Measurements from ENCODE around the gene FBXL14. TPM values are rescaled to one million over a fixed set of nuclear protein-coding genes. Genes with fewer than 3 reads are reported as not detected.

FBXL14 gene
- total and polyA plus RNA-seq, 2 experiments from 2014 or later: 1.9 to 9.3 TPM

GRCh38 chr12:1552911-1553491 is 41.4 kb downstream of the FBXL14 start:
- Histone ChIP-seq H3K27me3 (replicated peaks; ENCODE audit: insufficient read depth) (no peaks in the 10 kb centered on the region), H4K20me1 (ENCODE audit: insufficient read depth) (peaks cover 45% of the 10 kb centered on the region), H3F3A (ENCODE audit: insufficient read depth) (peaks cover 55% of the 10 kb centered on the region), H2AFZ (no peak overlapping the region), H3K4me2 (ENCODE audit: unreplicated experiment) (peak overlapping the region; percentile 5), H3K9me3 (ENCODE audit: low read depth) (no peaks in the 10 kb centered on the region), H3K9ac (peak overlapping the region; percentile 19; the same call in 1 of the 2 replicates), H3K9me2 (ENCODE audit: insufficient read depth) (no peaks in the 10 kb centered on the region), H3K4me1 (ENCODE audit: insufficient read depth) (peaks cover 23% of the 10 kb centered on the region), H3K36me3 (ENCODE audit: low read depth) (0 out of 2 replicates have a peak, but pooled peaks cover under 1% of the 10 kb centered on the region), H3K79me2 (ENCODE audit: insufficient read depth) (peaks cover 100% of the 10 kb centered on the region), H3K4me3 (no peak overlapping the region; the same call in 1 of the 2 replicates), H3K27ac (peak overlapping the region; percentile 54)
- in situ Hi-C loops (cut with MboI): no loop called here
- no peak for TF ChIP-seq EZH2phosphoT487 (IDR thresholded peaks at IDR 0.05; ENCODE audit: insufficient read depth, low read depth)
- no peak for TF ChIP-seq EZH2 (IDR thresholded peaks at IDR 0.05; ENCODE audit: insufficient read depth, poor library complexity, severe bottlenecking)
- DNase-seq: peak; percentile 60
- WGBS, 2 experiments (ENCODE audit: low coverage in 1 of 2, low lambda C conversion rate in 2 of 2, missing lambda C conversion rate in 2 of 2): 38 to 42% methylated on average over 12 of the region's 12 CpGs

GRCh38 chr12:1552171-1552570 is 42.2 kb downstream of the FBXL14 start:
- H3K36me3 ChIP-seq (ENCODE audit: low read depth): peaks cover 6% of the 10 kb centered on the region; the same call in 1 of the 2 replicates
- no peak overlapping the region for H3K9ac ChIP-seq
- no peak overlapping the region for H2AFZ ChIP-seq
- no peaks in the 10 kb centered on the region for H3K27me3 ChIP-seq (replicated peaks; ENCODE audit: insufficient read depth)
- 65 to 70% methylated on average over 2 of the region's 2 CpGs for whole genome bisulfite sequencing, 2 experiments (ENCODE audit: low coverage in 1 of 2, low lambda C conversion rate in 2 of 2, missing lambda C conversion rate in 2 of 2)
- H3K4me1 ChIP-seq (ENCODE audit: insufficient read depth): peaks cover 23% of the 10 kb centered on the region
- in situ Hi-C loops (cut with MboI): no loop called here
- no peak overlapping the region for H3K4me3 ChIP-seq
- no peaks in the 10 kb centered on the region for H3K9me3 ChIP-seq (ENCODE audit: low read depth)
- peaks cover 100% of the 10 kb centered on the region for H3K79me2 ChIP-seq (ENCODE audit: insufficient read depth)
- H4K20me1 ChIP-seq (ENCODE audit: insufficient read depth): peaks cover 53% of the 10 kb centered on the region
- peak overlapping the region; percentile 4 for H3K4me2 ChIP-seq (ENCODE audit: unreplicated experiment)
- peak; percentile 47 for DNase-seq
- peaks cover 59% of the 10 kb centered on the region for H3F3A ChIP-seq (ENCODE audit: insufficient read depth)
- peak overlapping the region; percentile 54 for H3K27ac ChIP-seq
- no peak for TF ChIP-seq EZH2 (IDR thresholded peaks at IDR 0.05; ENCODE audit: insufficient read depth, poor library complexity, severe bottlenecking)
- no peak for TF ChIP-seq EZH2phosphoT487 (IDR thresholded peaks at IDR 0.05; ENCODE audit: insufficient read depth, low read depth)
- no peaks in the 10 kb centered on the region for H3K9me2 ChIP-seq (ENCODE audit: insufficient read depth)

GRCh38 chr12:1551496-1551895 is 42.9 kb downstream of the FBXL14 start:
- 85 to 89% methylated on average over 6 of the region's 6 CpGs for WGBS, 2 experiments (ENCODE audit: low coverage in 1 of 2, low lambda C conversion rate in 2 of 2, missing lambda C conversion rate in 2 of 2)
- Histone ChIP-seq H3K79me2 (ENCODE audit: insufficient read depth) (peaks cover 100% of the 10 kb centered on the region), H3K27me3 (replicated peaks; ENCODE audit: insufficient read depth) (no peaks in the 10 kb centered on the region), H3K9me2 (ENCODE audit: insufficient read depth) (no peaks in the 10 kb centered on the region), H3K4me2 (ENCODE audit: unreplicated experiment) (no peak overlapping the region), H3K9ac (no peak overlapping the region), H3K4me1 (ENCODE audit: insufficient read depth) (peaks cover 23% of the 10 kb centered on the region), H4K20me1 (ENCODE audit: insufficient read depth) (peaks cover 49% of the 10 kb centered on the region), H3K36me3 (ENCODE audit: low read depth) (peaks cover 6% of the 10 kb centered on the region; the same call in 1 of the 2 replicates), H3K4me3 (no peak overlapping the region), H3F3A (ENCODE audit: insufficient read depth) (peaks cover 52% of the 10 kb centered on the region), H2AFZ (no peak overlapping the region), H3K27ac (peak overlapping the region; percentile 14; the same call in 1 of the 2 replicates), H3K9me3 (ENCODE audit: low read depth) (no peaks in the 10 kb centered on the region)
- in situ Hi-C loops (cut with MboI): no loop called here
- DNase-seq: no peak
- TF ChIP-seq EZH2phosphoT487 (IDR thresholded peaks at IDR 0.05; ENCODE audit: insufficient read depth, low read depth) (no peak), EZH2 (IDR thresholded peaks at IDR 0.05; ENCODE audit: insufficient read depth, poor library complexity, severe bottlenecking) (no peak)

DNA sequence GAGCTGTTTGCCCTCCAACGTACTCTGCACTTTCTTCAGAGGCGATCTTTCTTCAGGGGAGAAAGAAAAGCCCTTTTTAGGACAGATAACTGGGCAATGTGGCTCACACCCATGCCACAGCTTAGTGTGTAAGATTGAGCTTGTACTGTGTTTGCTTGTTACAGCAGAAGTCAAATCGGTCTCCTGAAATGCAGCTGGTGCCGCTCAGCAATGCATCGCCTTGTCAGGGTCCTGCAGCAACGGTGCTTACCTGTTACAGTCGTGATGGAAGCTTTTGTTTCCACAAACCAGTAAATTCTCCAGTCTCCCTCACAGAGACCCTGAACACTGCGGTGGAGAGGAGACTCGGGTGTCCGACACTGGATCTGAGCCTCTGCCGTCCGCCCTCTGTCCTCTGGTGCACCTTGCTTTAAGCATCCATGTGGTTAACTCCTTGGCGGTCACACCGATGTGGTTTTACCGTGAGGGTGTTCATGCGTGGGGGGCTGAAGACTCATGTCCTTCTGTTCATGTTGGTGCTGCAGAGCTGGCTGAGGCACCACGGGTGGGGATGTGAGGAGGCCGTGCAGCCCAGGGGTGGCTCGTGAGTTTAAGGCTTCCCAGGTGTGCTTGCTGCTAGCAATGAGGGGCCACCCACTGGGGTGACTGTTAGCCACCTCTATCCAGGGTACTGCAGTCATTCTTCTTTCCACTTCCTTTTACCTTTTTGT is 47.3 kb downstream of the FBXL14 start:
- Histone ChIP-seq H2AFZ (no peak overlapping the region), H3K4me3 (no peak overlapping the region), H3K36me3 (ENCODE audit: low read depth) (peaks cover 13% of the 10 kb centered on the region; the same call in 1 of the 2 replicates), H3K9me3 (ENCODE audit: low read depth) (no peaks in the 10 kb centered on the region), H3K4me1 (ENCODE audit: insufficient read depth) (peaks cover 14% of the 10 kb centered on the region), H3K27ac (no peak overlapping the region), H3K4me2 (ENCODE audit: unreplicated experiment) (no peak overlapping the region), H3K27me3 (replicated peaks; ENCODE audit: insufficient read depth) (no peaks in the 10 kb centered on the region), H3F3A (ENCODE audit: insufficient read depth) (peaks cover 50% of the 10 kb centered on the region), H3K79me2 (ENCODE audit: insufficient read depth) (peaks cover 100% of the 10 kb centered on the region), H3K9ac (no peak overlapping the region), H3K9me2 (ENCODE audit: insufficient read depth) (no peaks in the 10 kb centered on the region), H4K20me1 (ENCODE audit: insufficient read depth) (peaks cover 49% of the 10 kb centered on the region)
- 94 to 96% methylated on average over 18 to 19 of the region's 19 CpGs for WGBS, 2 experiments (ENCODE audit: low coverage in 1 of 2, low lambda C conversion rate in 2 of 2, missing lambda C conversion rate in 2 of 2)
- in situ Hi-C loops (cut with MboI): no loop called here
- no peak for DNase-seq
- TF ChIP-seq EZH2phosphoT487 (IDR thresholded peaks at IDR 0.05; ENCODE audit: insufficient read depth, low read depth): no peak
- no peak for TF ChIP-seq EZH2 (IDR thresholded peaks at IDR 0.05; ENCODE audit: insufficient read depth, poor library complexity, severe bottlenecking)

All from GM23248 (cell line).